VCaP (cell line): ENCODE data around the gene LSAMP.

Experiments used
- H3K27ac ChIP-seq: fragments of 450-650 bp; 2 replicates; pipeline ENCODE4 v1.5.1; 2017
- TF ChIP-seq, protein P1 (sequence below): fragments of 450-650 bp; conservative IDR thresholded peaks from 2 replicates; pipeline ENCODE4 v1.5.1; 2017; ENCODE audit warnings: mild to moderate bottlenecking, moderate library complexity

Gene LSAMP

DNA sequence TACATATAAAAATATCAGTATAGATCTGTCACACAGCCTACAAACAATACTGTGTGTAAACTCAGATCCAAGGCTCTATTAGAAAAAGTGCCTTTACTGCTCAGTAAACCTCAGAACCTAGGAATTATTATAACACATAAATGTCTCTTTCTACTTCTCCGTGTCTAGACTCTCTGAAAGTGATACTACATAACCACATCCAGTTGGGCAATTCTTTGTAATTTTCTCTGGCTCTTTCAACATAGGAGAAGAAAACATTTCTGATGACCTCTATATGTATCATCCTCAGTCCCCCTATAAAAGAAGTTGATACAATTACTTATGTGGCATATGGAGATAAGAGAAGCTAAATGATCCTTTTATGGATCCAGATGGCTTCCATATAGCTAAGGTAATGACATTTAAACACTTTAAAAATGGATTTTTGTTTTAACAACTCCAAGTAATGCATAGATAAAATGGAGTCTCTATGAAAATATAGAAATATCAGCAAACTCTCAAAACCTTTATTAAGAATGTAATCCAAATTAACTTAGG lies 104.5 kb downstream of the LSAMP start:
- no peak overlapping the region for H3K27ac ChIP-seq
- TF ChIP-seq, protein P1, sequence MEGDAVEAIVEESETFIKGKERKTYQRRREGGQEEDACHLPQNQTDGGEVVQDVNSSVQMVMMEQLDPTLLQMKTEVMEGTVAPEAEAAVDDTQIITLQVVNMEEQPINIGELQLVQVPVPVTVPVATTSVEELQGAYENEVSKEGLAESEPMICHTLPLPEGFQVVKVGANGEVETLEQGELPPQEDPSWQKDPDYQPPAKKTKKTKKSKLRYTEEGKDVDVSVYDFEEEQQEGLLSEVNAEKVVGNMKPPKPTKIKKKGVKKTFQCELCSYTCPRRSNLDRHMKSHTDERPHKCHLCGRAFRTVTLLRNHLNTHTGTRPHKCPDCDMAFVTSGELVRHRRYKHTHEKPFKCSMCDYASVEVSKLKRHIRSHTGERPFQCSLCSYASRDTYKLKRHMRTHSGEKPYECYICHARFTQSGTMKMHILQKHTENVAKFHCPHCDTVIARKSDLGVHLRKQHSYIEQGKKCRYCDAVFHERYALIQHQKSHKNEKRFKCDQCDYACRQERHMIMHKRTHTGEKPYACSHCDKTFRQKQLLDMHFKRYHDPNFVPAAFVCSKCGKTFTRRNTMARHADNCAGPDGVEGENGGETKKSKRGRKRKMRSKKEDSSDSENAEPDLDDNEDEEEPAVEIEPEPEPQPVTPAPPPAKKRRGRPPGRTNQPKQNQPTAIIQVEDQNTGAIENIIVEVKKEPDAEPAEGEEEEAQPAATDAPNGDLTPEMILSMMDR = no peak

DNA sequence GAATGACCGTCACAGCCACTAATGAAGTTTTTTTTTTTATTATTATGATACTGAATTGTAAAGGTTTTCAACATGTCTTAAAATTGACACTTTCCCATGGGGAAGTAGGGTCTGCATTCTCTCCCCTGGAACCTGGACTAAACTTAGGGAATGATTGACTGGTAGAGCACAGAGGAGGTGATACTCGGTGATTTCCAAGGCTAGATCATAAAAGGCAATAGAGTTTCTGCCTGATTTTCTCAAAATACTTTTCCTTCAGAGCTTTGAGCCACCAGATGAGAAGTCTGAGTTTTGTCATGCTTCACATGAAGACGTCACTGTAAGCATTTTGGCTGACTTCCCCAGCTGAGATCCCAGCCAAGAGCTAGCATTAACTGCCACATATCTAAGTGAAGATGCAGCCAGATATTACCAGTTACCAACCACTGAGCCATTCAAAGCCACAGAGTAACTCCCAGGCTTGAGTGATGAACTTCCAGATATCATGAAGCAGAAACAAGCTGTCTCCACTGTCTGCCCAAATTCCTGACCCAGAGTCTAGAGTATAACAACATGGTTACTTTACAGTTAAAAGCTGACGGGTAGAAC lies 105.8 kb downstream of the LSAMP start:
- H3K27ac ChIP-seq = no peak overlapping the region

DNA sequence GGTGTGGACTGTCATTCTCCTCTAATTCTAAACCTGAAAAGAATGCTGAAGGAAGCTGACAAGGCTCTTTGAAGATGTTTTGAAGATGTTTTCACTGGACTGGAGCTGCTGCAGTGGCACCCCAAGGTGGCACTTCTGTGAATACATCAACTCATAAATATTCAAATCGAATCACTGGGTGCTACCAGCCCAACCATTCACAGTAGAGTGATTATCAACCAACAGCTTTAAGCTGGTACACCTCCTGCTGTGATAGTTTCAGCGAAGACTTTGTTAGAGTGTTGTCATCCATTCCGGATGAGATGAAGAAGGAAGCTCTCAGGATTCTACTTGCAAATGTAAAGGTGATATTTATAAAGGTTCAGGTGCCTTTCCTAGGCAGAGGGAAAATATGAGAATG lies 106.6 kb downstream of the LSAMP start:
- TF ChIP-seq, protein P1 = no peak
- H3K27ac ChIP-seq = no peak overlapping the region

More for the DNA sequence above, 105.8 kb downstream of the LSAMP start:
- TF ChIP-seq, protein P1 = no peak

DNA sequence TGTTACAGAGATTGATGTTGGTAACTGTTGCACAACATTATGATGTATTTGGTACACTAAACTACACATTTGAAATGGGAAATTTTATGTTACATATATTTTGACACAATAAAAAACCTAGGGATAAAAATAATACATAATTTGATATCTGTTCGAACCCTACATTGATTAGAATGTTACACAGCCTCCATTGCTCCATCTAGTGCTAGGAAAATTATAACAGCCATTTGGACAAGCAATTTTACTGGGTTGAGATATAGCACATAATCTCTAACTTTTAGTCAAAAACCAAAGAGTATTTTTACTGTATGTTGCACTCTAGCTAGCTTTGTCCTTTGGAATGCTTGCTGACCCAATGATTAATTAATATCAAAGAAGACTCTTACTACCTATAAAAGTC lies 108.1 kb downstream of the LSAMP start:
- no peak overlapping the region for H3K27ac ChIP-seq
- TF ChIP-seq, protein P1 = no peak; the same call in 1 of the 2 replicates

DNA sequence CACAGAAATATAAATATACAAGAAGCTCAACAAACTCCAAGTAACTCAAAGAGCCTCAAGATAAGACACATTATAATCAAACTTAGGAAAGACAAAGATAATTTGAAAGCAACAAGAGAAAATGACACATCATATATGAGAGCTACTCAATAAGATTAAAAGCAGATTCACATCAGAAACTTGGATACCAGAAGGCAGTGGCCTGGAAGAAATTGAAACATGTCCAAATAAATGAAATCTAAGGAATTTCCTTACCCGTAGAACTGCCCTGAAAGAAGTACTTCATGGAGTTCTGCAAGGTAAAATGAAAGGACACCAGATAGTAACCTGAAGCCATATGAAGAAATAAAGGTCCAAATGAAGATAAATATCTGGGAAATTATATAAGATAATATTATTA lies 113.9 kb downstream of the LSAMP start:
- TF ChIP-seq, protein P1 = no peak
- H3K27ac ChIP-seq = no peak overlapping the region

DNA sequence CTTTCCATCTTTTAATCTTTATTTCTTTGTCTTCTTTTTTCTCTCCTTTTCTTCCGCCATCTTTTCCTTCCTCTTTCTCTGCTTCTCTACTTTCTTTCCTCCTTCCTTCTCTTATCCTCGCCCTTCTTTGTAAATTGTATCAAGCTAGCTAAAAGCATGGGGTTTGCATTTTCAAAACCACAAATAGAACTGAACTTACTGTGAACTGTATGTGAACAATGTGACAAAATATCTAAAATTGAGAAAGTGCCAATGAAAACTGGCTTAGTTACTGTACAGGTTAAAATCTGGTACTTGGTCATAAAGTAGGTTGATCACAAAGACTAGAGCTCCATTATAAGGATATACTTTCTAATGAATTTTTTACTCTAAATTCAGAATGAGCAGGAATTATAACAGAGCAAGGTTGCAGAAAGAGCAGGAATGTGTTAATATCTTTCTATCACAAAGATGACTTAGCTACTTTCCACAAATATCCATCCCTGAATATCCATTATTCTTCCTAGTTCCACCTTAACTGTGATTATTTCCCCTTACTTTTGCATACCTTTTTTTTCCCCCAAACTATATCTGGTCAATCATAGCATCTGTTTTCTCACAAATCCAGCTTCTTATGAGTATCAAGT lies 122.4 kb downstream of the LSAMP start:
- TF ChIP-seq, protein P1 = no peak
- no peak overlapping the region for H3K27ac ChIP-seq

DNA sequence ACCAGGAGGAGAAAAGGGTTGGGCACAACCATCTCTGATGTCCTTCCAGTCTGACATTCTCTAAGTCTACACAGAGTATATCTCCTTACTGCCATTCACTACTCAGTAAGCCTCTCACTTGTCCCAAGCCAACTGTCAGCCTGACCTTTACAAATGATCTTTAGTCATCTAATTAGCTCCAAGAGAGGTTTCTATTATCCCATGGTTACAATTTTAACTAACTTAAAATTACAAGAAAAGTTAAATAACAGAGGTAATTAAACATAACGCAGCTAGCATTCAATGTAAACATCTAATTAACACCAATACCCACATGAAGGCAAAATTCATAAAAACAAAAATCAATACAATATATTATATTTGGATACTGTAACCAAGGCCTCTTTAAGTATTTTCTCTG lies 126.9 kb downstream of the LSAMP start:
- no peak overlapping the region for H3K27ac ChIP-seq
- TF ChIP-seq, protein P1 = no peak
